Stimulated activated CD4-positive, alpha-beta T cell treated with anti-CD3 and anti-CD28 coated beads, TNF-alpha, amount 100 ng/mL, for 1 hour (primary cell): ENCODE measurements around the gene SIPA1L3.

Source experiments
- DNase-seq, 3 donors: peaks; one replicate each; pipeline ENCODE4 v3.0.0-alpha.2; 2020; ENCODE audit warnings: low read depth in 3 of 3, low spot score in 1 of 3

SIPA1L3 gene

GRCh38 chr19:38101723-38102122, 194.7 kb downstream of the SIPA1L3 start:
- no peak for DNase-seq

GRCh38 chr19:38105574-38105973, 198.6 kb downstream of the SIPA1L3 start:
- DNase-seq: no peak

- DNase-seq: no peak
Measured at GRCh38 chr19:38107129-38107528, 200.1 kb downstream of the SIPA1L3 start.

GRCh38 chr19:38111898-38112297, 204.9 kb downstream of the SIPA1L3 start:
- DNase-seq: no peak

GRCh38 chr19:38114651-38115050, 207.6 kb downstream of the SIPA1L3 start:
- no peak for DNase-seq

- DNase-seq: no peak
Measured at GRCh38 chr19:38115271-38115802, 208.3 kb downstream of the SIPA1L3 start.

- no peak for DNase-seq
Measured at GRCh38 chr19:38118176-38118575, 211.2 kb downstream of the SIPA1L3 start.

- DNase-seq: no peak
Measured at GRCh38 chr19:38120471-38121025, 213.5 kb downstream of the SIPA1L3 start.

- DNase-seq: no peak
Measured at GRCh38 chr19:38122402-38123093, 215.5 kb downstream of the SIPA1L3 start.

- no peak for DNase-seq
Measured at GRCh38 chr19:38125238-38125637, 218.2 kb downstream of the SIPA1L3 start.

GRCh38 chr19:38130399-38130798, 223.4 kb downstream of the SIPA1L3 start:
- no peak for DNase-seq

- DNase-seq: no peak
Measured at GRCh38 chr19:38132781-38133180, 225.8 kb downstream of the SIPA1L3 start.

GRCh38 chr19:38133319-38133718, 226.3 kb downstream of the SIPA1L3 start:
- no peak for DNase-seq

- no peak for DNase-seq
Measured at GRCh38 chr19:38134540-38135149, 227.6 kb downstream of the SIPA1L3 start.

- DNase-seq: no peak
Measured at GRCh38 chr19:38135150-38135998, 228.4 kb downstream of the SIPA1L3 start.

GRCh38 chr19:38139122-38139521, 232.1 kb downstream of the SIPA1L3 start:
- DNase-seq: no peak

- DNase-seq: no peak
Measured at GRCh38 chr19:38141108-38141507, 234.1 kb downstream of the SIPA1L3 start.

GRCh38 chr19:38142176-38143035, 235.4 kb downstream of the SIPA1L3 start:
- peak in 2 of 3 donors; percentile 1 to 4 for DNase-seq

GRCh38 chr19:38143847-38144246, 236.8 kb downstream of the SIPA1L3 start:
- DNase-seq: no peak

GRCh38 chr19:38144667-38145066, 237.7 kb downstream of the SIPA1L3 start:
- no peak for DNase-seq
